Right lung (tissue), 10 donors: ENCODE data around the gene SMIM3. TPM values are rescaled to one million over a fixed set of nuclear protein-coding genes. Genes with fewer than 3 reads are reported as not detected.
"Not testable (repeated sequence)": the region's sequence is repeated elsewhere in the genome, so short reads cannot be mapped to it uniquely, and the experiment has no call there.

Source experiments
- DNase-seq, 2 donors: peaks; one replicate each; pipeline ENCODE4 v3.0.0-alpha.2; 2013
- long read RNA-seq, 8 donors: transcript quantifications; one replicate each; lab custom pipeline, GENCODE V29; 2026
- polyA plus RNA-seq, 5 donors: library from polyadenylated mRNA; unstranded; fragments of 120-200 nt; gene quantifications; one replicate each; pipeline versions ENCODE4 v1.2.1 to v1.2.3, GENCODE V29; 2013; ENCODE audit warnings: inconsistent platforms in 1 of 5, low replicate concordance in 1 of 5; ENCODE audit not compliant: insufficient read length in 5 of 5, insufficient read depth in 1 of 5

The SMIM3 gene, protein sequence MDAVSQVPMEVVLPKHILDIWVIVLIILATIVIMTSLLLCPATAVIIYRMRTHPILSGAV
- 10 to 100 TPM; 13.8 to 19.8 (median 16.9) TPM for polyA plus RNA-seq
- long read RNA-seq, donor 1, transcript SMIM3-201 (2 exons, 2,332 nt), result major isoform, 11 of 11 reads
- long read RNA-seq, donor 1, partial matches to known transcripts, result 0 of 11 reads
- long read RNA-seq, donor 1, other reads (novel, unspliced or antisense), result 0 of 11 reads
- long read RNA-seq, donor 2, transcript SMIM3-201 (2 exons, 2,332 nt), result major isoform, 10 of 10 reads
- long read RNA-seq, donor 2, partial matches to known transcripts, result 0 of 10 reads
- long read RNA-seq, donor 2, other reads (novel, unspliced or antisense), result 0 of 10 reads
- long read RNA-seq, donor 3, transcript SMIM3-201 (2 exons, 2,332 nt), result major isoform, 9 of 9 reads
- long read RNA-seq, donor 3, partial matches to known transcripts, result 0 of 9 reads
- long read RNA-seq, donor 3, other reads (novel, unspliced or antisense), result 0 of 9 reads
- long read RNA-seq, donor 4, transcript SMIM3-201 (2 exons, 2,332 nt), result major isoform, 7 of 7 reads
- long read RNA-seq, donor 4, partial matches to known transcripts, result 0 of 7 reads
- long read RNA-seq, donor 4, other reads (novel, unspliced or antisense), result 0 of 7 reads
- long read RNA-seq, donor 5, transcript SMIM3-201 (2 exons, 2,332 nt), result major isoform, 18 of 18 reads
- long read RNA-seq, donor 5, partial matches to known transcripts, result 0 of 18 reads
- long read RNA-seq, donor 5, other reads (novel, unspliced or antisense), result 0 of 18 reads
- long read RNA-seq, donor 6, transcript SMIM3-201 (2 exons, 2,332 nt), result major isoform, 11 of 11 reads
- long read RNA-seq, donor 6, partial matches to known transcripts, result 0 of 11 reads
- long read RNA-seq, donor 6, other reads (novel, unspliced or antisense), result 0 of 11 reads
- long read RNA-seq, donor 7, transcript SMIM3-201 (2 exons, 2,332 nt), result major isoform, 6 of 6 reads
- long read RNA-seq, donor 7, partial matches to known transcripts, result 0 of 6 reads
- long read RNA-seq, donor 7, other reads (novel, unspliced or antisense), result 0 of 6 reads
- long read RNA-seq, donor 8, partial matches to known transcripts, result 0 of 4 reads
- long read RNA-seq, donor 8, other reads (novel, unspliced or antisense), result 0 of 4 reads

DNA sequence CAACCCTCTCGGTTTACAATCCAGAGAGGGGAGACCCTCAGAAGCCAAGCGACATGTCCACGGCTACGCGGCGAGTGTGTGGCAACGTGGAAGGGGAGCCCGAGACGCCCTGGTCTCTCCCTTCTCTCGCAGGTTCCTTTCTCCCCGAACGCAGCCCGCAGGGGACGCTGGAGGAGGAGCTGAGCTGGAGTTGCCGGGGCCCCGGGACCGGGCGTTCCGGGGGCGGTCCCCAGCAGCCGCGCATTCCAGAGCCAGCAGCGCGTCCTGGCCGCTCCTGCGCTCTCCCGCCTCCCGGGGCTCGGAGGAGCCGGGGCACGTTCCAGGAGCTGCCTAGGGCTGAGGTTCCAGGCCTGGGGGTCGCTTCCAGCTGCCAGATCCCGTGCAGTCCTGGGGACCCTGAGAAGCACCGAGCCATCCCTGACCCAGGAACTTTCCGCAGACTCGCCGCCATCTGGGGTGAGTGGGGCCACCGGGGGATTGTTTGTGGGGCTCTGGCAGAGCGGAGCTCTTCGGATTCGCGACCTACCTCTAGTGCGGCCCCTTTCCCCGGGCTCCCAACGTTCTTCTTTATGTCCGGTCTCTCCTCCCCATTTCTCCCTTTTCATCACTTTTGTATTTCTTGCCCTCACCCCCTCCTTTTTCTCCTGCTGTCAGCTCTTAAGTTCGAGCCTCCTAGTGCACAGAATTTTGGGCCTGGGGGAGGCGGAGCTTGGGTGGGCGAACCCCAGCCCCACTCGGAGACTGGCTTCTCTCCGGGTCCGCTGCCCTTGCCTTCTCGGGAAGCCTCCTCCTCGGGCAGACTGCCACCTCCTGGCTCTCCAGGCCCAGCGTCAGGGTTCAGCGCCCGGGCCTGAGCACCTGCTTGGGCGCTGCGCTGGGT is at the start of gene SMIM3:
SMIM3 (plus strand) TSS at position 241 of the 880 bp plus-strand sequence. CDS start 16,684 bp downstream, outside the sequence.
- peak; percentile 78 to 83 for DNase-seq

DNA sequence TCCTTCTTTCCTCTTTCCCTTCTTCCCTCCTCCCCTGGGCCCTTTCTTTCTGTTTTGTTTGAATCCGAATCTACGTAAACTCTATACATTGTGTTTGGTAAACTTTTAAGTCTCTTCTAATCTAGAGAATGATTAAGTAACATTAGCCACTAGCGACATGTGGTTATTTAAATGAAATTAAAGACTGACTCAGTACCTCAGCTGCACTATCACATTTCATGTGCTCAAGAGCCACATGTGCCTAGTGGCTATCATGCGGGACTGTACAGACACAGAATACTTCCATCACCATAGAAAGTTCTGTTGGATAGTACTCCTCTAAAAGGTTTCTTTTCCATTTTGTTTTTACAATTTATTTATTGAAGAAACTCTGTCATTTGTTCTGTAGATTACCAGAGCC is 48.7 kb upstream of the SMIM3 start:
- no peak for DNase-seq

DNA sequence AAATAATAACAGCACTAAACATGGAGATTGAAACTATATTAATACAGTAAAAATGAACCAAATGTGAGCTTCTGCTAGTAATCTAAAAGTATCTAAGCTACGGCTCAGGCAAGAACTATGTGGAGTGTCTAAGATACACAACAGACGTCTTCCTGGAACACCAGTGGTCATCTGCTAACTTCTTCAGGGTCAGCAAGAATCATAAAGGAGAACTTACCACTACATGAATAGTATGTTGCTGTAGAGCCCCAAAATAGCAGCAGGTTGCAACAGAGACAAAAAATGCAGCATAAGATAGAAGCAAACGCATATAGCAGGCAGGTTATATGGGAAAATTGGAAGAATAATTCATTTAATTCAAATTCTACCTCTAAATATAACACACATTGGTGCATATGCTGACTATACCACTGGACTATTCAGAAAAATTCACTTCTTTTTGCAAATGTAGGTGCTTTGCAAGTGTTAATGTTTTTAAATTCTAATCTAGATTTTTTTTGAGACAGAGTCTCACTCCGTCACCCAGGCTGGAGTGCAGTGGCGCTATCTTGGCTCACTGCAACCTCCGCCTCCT is 46.8 kb upstream of the SMIM3 start:
- no peak for DNase-seq

DNA sequence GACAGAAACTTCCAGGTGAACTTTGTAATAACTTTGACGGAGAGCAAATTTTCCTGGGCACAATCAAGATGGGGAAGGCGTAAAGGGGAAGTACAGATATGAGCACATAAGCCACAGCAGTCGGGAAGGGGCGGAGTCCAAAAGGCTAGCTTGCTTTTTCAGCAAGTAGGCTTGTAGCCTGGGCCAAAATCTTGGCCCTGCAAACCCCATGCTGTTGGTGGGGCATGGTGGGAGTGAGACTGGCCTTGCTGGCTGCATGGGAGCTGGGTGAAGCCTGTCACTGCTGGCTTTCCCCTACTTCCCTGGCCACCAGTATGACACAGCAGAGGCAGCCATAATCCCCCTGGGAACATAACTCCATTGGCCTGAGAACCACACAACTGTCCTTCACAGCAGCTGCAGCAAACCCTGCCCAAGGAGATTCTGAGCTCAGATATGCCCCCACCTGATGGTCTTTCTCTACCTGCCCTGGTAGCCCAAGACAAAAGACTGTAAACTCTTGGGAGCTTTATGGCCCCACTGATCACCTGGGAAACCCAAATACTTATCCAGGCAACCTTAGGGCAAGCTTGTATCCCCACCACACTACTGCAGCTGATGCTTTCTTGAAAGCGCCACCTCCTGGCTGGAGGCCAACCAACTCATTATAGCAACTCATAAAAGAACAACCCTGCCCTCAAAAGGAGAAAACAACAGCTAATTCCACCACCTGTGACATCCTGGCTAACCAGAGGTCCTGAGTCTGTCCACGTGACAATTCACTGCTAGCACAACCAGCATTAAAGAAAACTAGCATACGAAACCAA is 43.8 kb upstream of the SMIM3 start:
- no peak for DNase-seq

DNA sequence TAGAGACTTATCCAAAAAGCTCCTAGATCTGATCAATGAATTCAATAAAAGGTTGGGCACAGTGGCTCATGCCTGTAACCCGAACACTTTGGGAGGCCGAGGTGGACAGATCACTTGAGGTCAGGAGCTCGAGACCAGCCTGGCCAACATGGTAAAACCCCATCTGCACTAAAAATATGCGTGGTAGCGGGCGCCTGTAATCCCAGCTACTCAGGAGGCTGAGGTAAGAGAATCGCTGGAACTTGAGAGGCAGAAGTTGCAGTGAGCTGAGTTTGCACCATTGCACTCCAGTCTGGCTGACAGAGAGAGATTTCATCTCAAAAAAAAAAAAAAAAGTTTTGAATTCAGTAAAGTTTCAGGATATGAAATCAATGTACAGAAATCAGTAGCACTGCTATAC is 39.7 kb upstream of the SMIM3 start:
- DNase-seq, result no peak

DNA sequence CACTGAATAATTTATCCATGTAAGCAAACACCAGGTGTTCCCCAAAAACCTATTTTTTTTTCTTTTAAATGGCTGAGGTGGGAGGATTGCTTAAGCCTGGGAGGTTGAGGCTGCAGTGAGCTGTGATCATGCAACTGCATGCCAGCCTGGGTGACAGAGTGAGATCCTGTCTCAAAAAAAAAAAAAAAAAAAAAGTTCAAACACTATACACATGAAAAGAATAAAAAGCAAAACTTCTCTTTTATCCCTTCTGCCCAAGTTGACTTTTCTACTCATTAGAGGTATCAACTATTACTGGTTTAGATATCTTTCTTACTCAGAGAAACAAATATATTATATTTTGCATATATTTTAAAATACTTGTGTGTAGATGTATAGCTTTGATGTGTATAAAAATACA is 37.6 kb upstream of the SMIM3 start:
- DNase-seq, result no peak

DNA sequence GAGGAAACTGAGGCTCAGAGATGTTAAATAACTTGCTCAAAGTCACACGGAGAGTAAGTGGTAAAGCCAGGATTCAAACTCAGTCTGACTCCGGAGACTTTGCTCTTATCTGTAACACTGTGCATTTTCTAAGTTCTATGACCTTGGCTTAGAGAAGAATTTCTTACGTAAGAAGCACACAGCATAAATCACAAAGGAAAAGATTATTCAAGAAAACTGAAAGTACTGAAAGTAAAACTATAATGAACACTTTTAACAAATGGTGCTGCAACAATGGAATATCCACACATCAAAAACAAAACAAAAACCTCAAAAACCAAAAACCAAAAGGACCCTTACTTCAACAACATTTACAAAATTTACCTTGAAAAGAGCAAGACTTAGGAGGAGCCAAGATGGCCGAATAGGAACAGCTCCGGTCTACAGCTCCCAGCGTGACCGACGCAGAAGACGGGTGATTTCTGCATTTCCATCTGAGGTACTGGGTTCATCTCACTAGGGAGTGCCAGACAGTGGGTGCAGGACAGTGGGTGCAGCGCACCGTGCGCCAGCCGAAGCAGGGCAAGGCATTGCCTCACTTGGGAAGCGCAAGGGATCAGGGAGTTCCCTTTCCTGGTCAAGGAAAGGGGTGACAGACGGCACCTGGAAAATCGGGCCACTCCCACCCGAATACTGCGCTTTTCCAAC is 36.0 kb upstream of the SMIM3 start:
- DNase-seq, result not testable (repeated sequence)

DNA sequence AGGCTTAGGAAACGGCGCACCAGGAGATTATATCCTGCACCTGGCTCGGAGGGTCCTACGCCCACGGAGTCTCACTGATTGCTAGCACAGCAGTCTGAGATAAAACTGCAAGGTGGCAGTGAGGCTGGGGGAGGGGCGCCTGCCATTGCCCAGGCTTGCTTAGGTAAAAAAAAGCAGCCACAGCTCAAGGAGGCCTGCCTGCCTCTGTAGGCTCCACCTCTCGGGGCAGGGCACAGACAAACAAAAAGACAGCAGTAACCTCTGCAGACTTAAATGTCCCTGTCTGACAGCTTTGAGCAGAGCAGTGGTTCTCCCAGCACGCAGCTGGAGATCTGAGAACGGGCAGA is 35.4 kb upstream of the SMIM3 start:
- not testable (repeated sequence) for DNase-seq

DNA sequence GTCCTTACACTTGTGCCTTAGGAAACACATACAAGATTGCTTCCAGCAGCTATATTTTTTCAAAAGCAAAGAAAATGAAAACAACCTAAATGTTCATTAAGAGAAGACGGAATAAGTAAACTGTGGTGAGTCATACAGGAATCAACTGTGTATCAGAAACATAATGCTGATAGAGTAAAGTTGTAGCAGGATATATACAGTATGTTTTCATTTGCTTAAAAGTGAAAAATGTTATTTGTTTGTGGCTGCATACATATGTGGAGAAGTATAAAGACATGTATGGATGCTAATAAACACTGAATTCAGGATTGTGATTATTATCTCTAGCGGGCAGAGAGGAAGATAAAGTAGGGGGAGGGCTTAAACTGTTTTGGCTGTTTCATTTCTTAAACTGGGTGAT is 28.1 kb upstream of the SMIM3 start:
- DNase-seq, result no peak

DNA sequence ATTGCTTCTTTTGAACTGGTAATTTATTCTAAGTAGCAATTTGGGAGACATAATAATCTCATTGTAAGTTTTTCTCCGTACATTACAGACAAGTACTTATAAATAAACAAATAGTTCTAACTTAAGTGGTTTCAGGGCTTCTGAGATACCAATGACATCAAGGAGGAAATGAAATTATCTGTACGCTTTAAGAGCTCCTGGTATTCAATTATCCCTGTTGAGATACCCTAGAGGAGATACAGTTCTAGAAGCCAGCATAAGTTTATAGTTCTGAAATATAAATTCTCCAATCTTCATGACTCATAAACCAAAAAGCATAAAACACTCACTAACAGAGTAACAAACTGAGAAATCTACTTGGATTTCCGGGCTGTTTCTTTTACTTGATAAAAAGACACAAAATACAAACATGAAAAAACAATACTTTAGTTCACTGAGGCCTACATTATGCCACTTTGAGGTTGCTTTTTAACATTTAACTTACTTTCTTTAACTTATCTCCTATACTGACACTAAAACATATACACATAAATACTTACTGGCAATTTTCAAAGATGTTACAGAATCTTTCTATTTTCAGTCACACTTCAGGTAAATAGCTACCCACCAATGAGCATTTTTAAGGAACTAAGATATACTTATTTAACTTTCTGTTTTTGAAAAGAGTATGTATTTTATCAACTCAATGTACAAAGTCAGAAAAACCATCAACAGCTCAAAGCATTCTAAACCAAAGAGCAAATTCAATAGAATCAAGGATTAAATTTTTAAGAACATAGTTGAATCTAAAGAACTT is 27.3 kb upstream of the SMIM3 start:
- DNase-seq, result no peak

DNA sequence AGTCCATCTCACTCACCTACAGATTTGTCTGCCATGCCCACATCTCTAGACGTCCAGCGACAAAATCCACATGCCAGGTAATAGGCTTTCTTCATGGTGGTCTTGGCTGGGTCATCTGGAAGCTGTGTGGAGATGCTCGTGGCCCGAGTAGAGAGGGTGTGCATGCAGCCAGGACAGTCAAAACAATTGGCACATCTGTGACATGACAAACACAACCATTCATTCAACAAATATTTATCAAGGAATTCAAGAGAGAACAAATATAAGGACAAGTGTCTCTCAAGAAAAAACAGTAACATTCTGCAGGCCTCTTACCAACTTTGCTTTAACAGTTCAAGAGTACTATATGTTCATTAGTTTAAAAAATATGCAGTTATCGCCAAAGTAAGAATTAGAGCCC is 25.1 kb upstream of the SMIM3 start:
- DNase-seq, result no peak

DNA sequence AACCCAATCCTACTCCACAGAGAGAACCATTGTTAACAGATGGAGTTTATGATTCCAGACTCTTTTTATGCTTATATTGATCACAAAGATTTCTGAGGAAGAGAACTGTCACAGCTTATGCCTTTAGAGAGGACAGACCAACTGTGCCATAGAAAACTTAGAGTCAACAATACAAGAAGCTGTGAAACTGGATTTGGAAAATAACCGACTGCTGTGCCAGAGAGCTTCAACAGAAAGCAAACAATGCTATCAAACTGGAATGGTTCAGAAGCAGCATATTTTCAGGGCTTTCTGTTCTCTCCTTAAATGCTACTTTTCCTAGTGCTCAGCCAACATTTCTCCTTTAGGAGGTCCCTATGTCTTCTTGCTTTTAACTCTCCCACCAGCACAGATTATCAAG is 24.7 kb upstream of the SMIM3 start:
- DNase-seq, result no peak

DNA sequence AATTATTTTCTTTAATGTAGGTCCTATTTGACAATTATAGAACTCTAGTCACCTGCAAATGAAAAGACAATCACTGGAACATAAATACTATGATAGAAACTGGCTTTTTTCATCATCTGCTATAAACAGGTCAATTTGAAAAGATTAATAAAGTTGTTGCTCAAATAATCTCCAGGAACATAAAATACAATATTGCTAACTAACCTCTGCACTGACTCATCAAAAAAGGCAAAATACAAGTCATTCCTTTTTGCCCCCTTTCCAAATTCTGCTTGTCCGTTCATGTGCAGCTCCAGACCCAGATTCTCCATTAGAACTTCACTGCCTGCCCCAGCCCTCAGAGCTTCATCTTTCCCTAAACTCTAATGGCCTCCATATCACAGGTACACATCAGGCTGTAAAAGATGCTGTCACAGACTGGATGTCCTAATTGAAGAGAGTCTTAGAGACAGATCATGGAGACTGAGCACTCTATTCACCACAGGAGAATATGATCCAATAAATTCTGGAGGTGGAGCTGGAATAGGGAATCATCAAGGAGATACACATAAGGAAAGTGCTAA is 21.4 kb upstream of the SMIM3 start:
- no peak for DNase-seq

DNA sequence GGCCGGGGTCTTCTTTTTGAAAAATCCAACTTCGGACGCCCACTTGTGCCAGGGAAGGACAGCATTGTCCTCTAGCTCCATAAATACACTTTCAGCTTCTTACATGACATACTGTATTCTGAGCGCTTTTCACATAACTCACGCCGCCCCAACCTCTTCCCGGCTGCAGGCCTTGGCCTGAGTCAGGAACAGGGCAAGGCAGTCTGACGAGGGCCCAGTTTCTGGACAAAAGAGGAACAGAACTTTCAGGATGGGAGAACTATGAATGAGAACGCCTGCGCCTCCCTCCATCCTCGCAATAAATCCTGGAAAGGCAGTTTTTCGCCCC is 20.4 kb upstream of the SMIM3 start:
- no peak for DNase-seq

DNA sequence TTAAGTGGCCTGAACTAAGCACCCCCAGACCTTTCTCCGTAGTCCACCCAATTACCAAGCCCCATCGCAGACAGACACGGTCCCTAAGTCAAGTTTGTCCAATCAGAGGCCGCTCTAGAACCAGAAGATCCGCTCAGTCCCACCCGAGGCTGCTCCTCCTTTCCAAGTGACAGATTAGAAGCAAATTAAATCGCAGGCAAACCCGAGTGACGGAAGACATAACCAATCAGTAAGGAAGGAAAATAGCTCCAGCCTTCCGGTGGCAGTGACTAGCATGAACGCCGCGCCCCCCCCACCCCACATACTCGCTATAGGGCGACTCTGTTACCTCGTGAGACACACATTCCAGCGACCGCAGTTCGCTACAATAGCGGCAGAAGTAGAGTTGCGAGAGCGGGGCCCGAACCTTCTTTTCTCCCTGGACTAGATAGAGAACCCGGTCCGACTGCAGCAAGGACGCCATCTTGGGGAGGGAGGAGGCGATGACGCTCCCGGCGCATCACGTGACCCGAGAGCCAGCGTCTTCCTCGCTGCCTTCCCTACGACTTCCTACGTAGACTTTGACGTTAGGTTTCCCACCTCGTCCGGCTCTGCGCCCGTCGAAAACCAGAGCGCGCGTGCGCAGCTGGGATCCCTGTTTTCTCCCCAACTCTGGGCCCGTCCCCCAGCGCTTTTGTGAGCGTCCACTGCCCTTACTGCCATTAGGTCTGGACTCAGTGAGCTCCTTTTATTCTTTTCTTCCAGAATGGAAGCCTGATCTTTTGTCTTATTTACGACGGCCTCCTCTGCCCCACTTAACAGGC is 19.8 kb upstream of the SMIM3 start, which contains the start of gene DCTN4:
DCTN4 (minus strand) TSS at position 487 of the 803 bp plus-strand sequence; CDS start at position 463, 24 bp downstream.
- DNase-seq, result peak; percentile 98 to 99

DNA sequence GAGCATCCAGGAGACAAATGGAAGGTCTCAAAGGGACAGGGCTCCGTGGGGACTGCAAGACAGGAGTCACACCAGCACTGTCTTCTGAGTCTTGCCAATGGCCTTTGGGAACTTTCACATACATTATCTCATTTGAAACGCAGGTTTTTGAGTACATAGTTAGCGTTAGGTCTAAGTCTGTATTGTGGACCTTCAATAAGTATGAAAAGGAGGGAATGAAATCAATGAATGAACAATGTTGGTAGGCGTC is 19.3 kb upstream of the SMIM3 start:
- DNase-seq, result no peak

DNA sequence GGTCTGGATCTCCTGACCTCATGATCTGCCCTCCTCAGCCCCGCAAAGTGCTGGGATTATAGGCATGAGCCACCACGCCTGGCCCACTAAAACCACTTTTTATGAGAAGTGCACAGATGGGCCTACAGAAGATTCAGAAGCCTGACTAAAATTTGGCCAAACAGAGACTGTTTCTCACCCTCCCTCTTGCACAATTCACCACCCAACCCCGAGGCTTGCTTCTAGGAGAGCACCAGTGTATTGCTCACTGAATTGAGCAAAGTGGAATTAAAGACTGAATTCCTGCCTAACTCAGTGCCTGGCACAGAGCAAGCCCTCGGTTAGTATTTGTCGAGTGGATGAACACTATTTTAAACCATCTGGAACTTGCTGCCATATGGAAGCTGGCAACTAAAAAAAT is 16.3 kb upstream of the SMIM3 start:
- no peak for DNase-seq
